Stimulated activated CD4-positive, alpha-beta T cell treated with anti-CD3 and anti-CD28 coated beads, Interleukin-2, amount 100 ng/mL, for 24 hours (primary cell): ENCODE measurements around the gene ABCA12.

ENCODE experiments used
- DNase-seq, 2 donors: peaks; one replicate each; pipeline ENCODE4 v3.0.0-alpha.2; 2020

ABCA12 gene

GRCh38 chr2:215036314-215036713 lies 102.1 kb downstream of the ABCA12 start:
- no peak for DNase-seq

DNA sequence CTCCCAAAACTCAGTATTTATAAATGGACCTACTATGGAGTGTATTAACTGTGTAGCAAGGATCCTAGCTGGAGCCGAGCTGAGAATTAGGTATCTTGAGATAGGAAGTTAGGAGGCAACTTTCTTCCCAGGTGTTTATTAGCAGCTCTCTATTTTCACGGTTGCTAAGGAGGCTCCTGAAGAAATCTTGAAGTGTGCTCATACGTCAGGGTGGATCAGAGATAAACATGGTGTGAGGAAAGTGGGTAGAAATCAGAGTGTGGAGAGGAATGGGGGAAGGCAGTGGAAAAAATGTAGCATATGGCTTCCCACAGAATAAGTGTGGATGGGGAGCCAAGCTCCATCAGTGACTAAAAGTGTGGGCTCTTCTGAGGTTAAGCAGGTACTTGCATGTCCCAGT lies 104.3 kb downstream of the ABCA12 start:
- DNase-seq: no peak

- no peak for DNase-seq
Observed at GRCh38 chr2:215032153-215032552, 106.3 kb downstream of the ABCA12 start.

DNA sequence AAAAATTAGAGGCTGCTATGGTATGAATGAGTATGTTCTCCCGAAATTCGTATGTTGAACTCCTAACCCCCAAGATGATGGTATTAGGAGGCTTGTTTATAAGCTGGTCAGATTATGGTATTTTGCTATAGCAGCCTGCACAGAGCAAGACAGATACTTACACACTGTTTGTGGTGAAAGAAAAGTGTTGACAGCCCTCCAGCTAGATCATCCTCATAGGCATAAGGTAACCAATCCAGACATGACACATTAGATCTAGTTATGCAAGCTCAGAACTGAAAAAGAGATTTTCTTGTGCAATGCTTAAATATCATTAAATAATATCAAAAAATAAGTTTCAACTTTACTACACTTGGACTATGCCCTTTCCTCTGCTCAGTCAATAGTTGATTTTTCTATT lies 107.1 kb downstream of the ABCA12 start:
- DNase-seq: no peak

GRCh38 chr2:215029936-215030335 lies 108.5 kb downstream of the ABCA12 start:
- DNase-seq: no peak

DNA sequence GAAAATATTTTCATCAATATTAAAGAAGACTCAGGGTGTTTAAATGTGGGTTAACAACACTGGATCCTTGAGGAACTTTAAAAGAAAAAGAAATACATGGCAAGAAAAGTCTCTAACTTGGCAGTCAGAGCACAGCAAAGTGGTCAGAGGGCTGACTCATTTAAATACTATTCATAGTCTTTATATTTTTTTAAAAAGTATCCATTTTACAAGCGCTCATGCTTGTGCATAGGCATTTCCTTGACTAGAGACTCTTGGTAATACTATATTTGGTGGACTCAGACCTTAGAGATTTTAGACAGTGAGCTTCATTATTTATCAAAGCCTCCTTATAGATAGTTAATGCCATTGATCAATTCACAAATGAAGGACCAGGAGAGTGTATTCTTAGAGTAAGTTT lies 110.2 kb downstream of the ABCA12 start:
- no peak for DNase-seq

DNA sequence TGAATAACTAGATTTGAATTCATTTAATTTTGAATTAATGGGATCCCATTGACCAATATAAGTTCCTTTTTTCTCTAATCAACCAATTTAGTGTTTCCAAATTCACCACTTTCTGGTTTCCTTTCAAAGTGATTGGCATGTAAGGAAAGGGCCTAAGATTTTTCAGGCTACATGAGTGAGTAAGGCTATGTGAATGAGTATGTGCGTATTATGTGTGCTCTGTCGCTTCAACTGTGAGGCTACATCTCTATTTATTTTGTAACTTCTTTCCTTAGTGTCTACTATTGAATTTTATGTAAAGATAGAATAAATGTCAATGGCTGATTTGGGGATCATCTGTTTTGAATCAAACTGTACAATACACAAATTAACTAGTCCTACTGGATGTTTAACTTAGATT lies 110.6 kb downstream of the ABCA12 start:
- DNase-seq: no peak

- no peak for DNase-seq
Observed at GRCh38 chr2:215022910-215023309, 115.5 kb downstream of the ABCA12 start.

DNA sequence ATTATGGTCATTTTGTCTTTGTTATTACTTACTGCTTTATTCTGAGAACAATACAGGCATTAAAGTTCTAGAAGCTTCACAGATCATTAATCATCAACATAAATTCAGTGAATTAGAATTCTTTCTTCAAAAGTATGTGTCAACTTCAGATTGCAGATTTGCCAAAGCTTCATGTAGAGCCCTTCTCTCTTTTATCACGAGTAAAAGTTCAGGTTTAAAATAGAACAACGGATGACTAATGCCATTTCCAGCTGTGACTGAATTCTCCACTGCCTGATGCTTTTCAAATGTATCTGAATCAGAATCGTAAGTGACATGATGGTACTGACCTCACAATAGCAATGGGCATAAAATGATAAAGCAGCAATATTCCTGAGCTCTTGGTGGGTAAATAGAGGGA lies 116.0 kb downstream of the ABCA12 start:
- no peak for DNase-seq

GRCh38 chr2:215020283-215020682 lies 118.1 kb downstream of the ABCA12 start:
- no peak for DNase-seq

GRCh38 chr2:215019521-215020145 lies 118.8 kb downstream of the ABCA12 start:
- DNase-seq: no peak

DNA sequence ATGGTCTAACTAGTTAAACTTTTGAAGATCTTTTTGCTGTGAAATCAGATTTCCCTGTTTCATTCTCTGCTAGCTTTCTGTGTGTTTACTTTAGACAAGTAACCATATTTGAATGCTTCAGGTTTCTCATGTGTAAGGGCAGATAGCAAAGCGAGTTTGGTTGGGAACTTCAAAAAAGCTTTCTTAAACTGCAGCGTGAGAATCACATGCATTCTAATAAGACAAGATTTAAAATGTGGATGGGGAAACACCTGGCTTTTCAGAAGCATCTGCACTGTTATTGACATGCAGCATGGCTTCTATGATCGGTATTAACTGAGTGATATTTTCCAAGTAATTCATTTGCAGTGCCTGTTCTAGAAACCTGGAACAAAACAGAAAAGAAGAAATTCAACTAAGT lies 119.3 kb downstream of the ABCA12 start:
- DNase-seq: no peak

- no peak for DNase-seq
Observed at GRCh38 chr2:215015421-215015820, 123.0 kb downstream of the ABCA12 start.

- DNase-seq: no peak
Observed at GRCh38 chr2:215010390-215010789, 128.0 kb downstream of the ABCA12 start.

- no peak for DNase-seq
Observed at GRCh38 chr2:215003001-215003400, 135.4 kb downstream of the ABCA12 start.

GRCh38 chr2:215002500-215002899 lies 135.9 kb downstream of the ABCA12 start:
- no peak for DNase-seq

- DNase-seq: no peak
Observed at GRCh38 chr2:215000721-215001120, 137.7 kb downstream of the ABCA12 start.

DNA sequence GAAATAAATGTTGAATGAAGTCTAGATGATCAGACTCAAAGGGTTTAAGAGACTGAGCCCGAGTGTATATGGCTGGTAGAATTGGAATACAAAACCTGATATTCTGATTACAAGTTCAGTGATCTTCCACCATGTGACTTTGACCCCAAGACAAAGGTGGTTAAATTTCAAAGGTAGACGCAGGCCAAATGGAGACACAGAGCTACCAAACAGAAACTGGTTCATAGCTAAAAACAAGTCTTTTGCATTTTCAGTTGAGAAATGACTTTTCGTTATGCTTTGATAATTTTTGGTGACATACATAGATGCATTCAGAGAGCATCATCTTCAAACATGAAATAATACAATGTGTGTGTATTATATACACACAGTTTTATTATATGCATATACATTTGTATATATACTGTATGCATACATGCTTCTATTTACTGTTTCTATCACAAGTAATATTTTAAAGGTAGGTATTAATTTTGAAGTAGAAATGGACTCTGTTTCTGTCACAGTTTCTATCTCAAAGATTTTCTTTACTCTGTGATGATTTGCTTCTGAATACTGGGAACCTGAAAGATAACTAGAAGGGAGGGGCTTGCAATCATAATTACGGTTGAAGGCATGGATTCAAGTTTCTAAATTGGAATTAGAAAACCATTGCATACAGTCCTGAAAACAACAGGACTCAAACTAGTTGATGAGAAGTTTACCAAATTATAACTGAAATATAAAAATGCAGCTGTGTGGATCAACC lies 142.3 kb downstream of the ABCA12 start:
- no peak for DNase-seq

GRCh38 chr2:214995409-214995808 lies 143.0 kb downstream of the ABCA12 start:
- DNase-seq: no peak

- DNase-seq: no peak
Observed at GRCh38 chr2:214992911-214993310, 145.5 kb downstream of the ABCA12 start.

DNA sequence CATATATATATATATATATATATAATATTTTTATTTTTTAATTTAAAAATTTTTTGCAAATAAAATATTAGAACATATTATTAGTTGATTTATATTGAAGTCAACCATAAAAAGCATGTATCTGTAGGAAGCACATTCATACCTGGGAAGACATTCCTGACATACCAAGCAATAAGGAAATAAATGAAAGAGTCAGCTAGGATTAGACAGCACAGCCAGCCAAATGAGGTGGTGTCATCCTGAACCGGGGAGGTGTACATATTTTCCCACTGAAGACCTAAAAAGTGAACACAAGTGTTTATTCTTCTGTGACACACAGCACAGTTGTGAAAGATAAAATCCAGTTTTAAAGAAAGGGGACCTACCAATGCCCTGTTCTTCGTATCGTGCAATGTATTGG lies 149.2 kb downstream of the ABCA12 start:
- no peak for DNase-seq

DNA sequence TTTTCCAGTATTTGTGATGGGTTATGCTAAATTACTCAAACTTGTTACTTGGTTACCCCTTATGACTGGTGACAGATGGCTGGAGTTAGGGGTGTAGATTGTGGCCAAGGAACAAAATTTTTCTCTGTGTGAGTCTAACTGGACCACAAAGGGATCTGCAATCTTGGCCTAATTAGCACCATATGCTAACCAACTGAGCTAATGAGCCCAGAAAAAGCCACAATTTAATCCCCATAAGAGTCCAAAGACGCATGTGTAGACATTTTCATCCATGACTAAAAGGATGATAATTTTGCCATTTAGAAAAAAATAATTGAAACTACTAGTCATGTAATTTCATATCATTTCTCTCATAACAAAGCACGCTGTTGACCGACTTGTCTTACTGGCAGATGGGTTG lies 151.2 kb downstream of the ABCA12 start:
- no peak for DNase-seq

- no peak for DNase-seq
Observed at GRCh38 chr2:214985619-214986018, 152.8 kb downstream of the ABCA12 start.

- DNase-seq: no peak
Observed at GRCh38 chr2:214966420-214966819, 172.0 kb downstream of the ABCA12 start.

DNA sequence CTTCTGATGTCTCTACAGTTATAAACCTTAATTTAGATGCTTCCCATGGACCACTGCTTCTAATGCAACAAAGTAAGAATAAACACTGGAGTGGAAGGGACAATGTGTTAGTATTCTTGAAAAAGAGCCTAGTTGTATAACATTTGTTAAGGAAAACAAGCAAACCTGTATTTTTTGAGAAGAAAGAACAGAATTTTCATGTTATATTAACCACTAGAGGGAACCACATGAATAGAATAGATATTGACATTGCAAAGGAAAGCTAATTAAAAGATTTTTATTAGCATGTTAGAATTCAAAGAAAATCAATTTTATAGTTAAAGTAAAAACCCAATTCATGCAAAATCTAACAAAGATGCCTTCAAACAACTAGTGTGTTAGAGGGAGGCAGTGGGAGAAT lies 177.7 kb downstream of the ABCA12 start:
- DNase-seq: no peak
